ENCODE results near the gene ZBTB37. TPM values are rescaled to one million over a fixed set of nuclear protein-coding genes. Genes with fewer than 3 reads are reported as not detected.

Gene ZBTB37
- total and polyA plus RNA-seq, 9 of the 15 experiments (the other 6 are each of a cell fraction or from before 2014, with no cell fraction given) = 1.3 to 13.9 (median 5.4) TPM

DNA sequence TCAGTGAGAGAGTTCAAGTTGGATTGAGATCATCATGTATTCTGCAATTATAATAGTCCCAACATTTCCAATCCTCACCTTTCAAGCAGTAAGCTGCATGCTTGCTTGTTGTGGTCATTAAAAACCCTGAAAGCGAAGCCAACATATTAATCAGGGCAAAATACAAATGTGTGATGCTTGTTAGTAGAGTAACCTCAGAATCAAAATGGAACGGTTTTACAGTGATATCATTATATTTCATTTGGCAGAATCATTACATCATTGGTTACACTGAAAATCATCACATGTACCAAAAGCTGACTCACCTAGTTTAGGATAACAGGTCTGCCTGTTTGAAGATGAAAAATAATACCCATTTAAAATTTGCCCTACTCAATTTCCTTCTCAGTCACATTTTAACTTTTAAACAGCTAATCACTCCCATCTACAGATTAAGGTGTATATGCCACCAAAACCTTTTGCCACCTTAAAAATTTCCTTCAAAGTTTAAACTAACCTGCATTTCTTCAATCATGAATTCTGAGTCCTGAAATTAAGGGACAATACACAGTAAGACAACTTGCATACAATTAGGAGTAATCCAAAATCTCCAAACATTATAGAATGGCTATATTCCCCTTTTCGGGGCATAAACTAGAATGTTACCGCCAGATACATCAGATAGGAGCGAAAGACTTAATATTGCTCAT, 3.9 kb upstream of the ZBTB37 start (continued):
- TF ChIP-seq ZNF57 (CRISPR knock-in tag; IDR thresholded peaks at IDR 0.05) (no peak), FUS (optimal IDR thresholded peaks at IDR 0.05; ENCODE audit: low read depth, low read length) (no peak), ZBTB1 (CRISPR knock-in tag; IDR thresholded peaks at IDR 0.05; ENCODE audit: borderline replicate concordance, low read depth) (no peak), PML (IDR thresholded peaks at IDR 0.05; ENCODE audit: low read length) (peak; percentile 20; the same call in 1 of the 2 replicates), NFIC (IDR thresholded peaks at IDR 0.05) (no peak), POLR2AphosphoS2 (IDR thresholded peaks at IDR 0.05; ENCODE audit: low read length) (peak; percentile 31; the same call in 1 of the 2 replicates), EGR1 (conservative IDR thresholded peaks at IDR 0.05) (no peak), MAFF (IDR thresholded peaks at IDR 0.05; ENCODE audit: low read length) (no peak), CBFA2T3 (IDR thresholded peaks at IDR 0.05) (no peak), CEBPG (CRISPR knock-in tag; IDR thresholded peaks at IDR 0.05) (no peak), CEBPG (tag; conservative IDR thresholded peaks at IDR 0.05 in 1 of 2, IDR thresholded peaks at IDR 0.05 in 1 of 2) (peak in 1 of 2 experiments; percentile 7; a peak in 1 of 4 replicates), KAT8 (IDR thresholded peaks at IDR 0.05; ENCODE audit: low read depth) (no peak), ELF1 (tag; IDR thresholded peaks at IDR 0.05) (no peak), E2F3 (CRISPR knock-in tag; IDR thresholded peaks at IDR 0.05) (no peak), ELF4 (CRISPR knock-in tag; IDR thresholded peaks at IDR 0.05) (no peak), DNMT1 (IDR thresholded peaks at IDR 0.05) (no peak), CBFA2T2 (conservative IDR thresholded peaks at IDR 0.05) (no peak), CHCHD3 (CRISPR knock-in tag; IDR thresholded peaks at IDR 0.05) (no peak), MBD2 (IDR thresholded peaks at IDR 0.05; ENCODE audit: borderline replicate concordance, low read depth) (no peak), BRD4 (IDR thresholded peaks at IDR 0.05) (no peak)
- TF ChIP-seq, protein P1, sequence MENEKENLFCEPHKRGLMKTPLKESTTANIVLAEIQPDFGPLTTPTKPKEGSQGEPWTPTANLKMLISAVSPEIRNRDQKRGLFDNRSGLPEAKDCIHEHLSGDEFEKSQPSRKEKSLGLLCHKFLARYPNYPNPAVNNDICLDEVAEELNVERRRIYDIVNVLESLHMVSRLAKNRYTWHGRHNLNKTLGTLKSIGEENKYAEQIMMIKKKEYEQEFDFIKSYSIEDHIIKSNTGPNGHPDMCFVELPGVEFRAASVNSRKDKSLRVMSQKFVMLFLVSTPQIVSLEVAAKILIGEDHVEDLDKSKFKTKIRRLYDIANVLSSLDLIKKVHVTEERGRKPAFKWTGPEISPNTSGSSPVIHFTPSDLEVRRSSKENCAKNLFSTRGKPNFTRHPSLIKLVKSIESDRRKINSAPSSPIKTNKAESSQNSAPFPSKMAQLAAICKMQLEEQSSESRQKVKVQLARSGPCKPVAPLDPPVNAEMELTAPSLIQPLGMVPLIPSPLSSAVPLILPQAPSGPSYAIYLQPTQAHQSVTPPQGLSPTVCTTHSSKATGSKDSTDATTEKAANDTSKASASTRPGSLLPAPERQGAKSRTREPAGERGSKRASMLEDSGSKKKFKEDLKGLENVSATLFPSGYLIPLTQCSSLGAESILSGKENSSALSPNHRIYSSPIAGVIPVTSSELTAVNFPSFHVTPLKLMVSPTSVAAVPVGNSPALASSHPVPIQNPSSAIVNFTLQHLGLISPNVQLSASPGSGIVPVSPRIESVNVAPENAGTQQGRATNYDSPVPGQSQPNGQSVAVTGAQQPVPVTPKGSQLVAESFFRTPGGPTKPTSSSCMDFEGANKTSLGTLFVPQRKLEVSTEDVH (IDR thresholded peaks at IDR 0.05; ENCODE audit: low read depth, partially characterized antibody) = no peak
- TF ChIP-seq, protein P2, sequence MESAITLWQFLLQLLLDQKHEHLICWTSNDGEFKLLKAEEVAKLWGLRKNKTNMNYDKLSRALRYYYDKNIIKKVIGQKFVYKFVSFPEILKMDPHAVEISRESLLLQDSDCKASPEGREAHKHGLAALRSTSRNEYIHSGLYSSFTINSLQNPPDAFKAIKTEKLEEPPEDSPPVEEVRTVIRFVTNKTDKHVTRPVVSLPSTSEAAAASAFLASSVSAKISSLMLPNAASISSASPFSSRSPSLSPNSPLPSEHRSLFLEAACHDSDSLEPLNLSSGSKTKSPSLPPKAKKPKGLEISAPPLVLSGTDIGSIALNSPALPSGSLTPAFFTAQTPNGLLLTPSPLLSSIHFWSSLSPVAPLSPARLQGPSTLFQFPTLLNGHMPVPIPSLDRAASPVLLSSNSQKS (CRISPR knock-in tag; IDR thresholded peaks at IDR 0.05) = no peak
- TF ChIP-seq, protein P3, sequence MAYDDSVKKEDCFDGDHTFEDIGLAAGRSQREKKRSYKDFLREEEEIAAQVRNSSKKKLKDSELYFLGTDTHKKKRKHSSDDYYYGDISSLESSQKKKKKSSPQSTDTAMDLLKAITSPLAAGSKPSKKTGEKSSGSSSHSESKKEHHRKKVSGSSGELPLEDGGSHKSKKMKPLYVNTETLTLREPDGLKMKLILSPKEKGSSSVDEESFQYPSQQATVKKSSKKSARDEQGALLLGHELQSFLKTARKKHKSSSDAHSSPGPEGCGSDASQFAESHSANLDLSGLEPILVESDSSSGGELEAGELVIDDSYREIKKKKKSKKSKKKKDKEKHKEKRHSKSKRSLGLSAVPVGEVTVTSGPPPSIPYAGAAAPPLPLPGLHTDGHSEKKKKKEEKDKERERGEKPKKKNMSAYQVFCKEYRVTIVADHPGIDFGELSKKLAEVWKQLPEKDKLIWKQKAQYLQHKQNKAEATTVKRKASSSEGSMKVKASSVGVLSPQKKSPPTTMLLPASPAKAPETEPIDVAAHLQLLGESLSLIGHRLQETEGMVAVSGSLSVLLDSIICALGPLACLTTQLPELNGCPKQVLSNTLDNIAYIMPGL (CRISPR knock-in tag; IDR thresholded peaks at IDR 0.05) = no peak
- TF ChIP-seq, protein P4, sequence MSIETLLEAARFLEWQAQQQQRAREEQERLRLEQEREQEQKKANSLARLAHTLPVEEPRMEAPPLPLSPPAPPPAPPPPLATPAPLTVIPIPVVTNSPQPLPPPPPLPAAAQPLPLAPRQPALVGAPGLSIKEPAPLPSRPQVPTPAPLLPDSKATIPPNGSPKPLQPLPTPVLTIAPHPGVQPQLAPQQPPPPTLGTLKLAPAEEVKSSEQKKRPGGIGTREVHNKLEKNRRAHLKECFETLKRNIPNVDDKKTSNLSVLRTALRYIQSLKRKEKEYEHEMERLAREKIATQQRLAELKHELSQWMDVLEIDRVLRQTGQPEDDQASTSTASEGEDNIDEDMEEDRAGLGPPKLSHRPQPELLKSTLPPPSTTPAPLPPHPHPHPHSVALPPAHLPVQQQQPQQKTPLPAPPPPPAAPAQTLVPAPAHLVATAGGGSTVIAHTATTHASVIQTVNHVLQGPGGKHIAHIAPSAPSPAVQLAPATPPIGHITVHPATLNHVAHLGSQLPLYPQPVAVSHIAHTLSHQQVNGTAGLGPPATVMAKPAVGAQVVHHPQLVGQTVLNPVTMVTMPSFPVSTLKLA (conservative IDR thresholded peaks at IDR 0.05) = peak in 1 of 2 experiments; percentile 9; a peak in 1 of 4 replicates

Data from K562 (cell line).